Skeletal muscle tissue (tissue), 4 donors: ENCODE results near the gene ZNF567. TPM values are rescaled to one million over a fixed set of nuclear protein-coding genes. Genes with fewer than 3 reads are reported as not detected.
"Not testable (repeated sequence)": the region's sequence is repeated elsewhere in the genome, so short reads cannot be mapped to it uniquely, and the experiment has no call there.

Source experiments
- H3K27ac ChIP-seq: one replicate; pipeline ENCODE4 v1.7.0; 2013; ENCODE audit warnings: mild to moderate bottlenecking, low read depth, low read length, inconsistent platforms
- H3K27me3 ChIP-seq, 3 donors: one replicate each; pipeline ENCODE4 v1.7.0; 2013; ENCODE audit warnings: low read length in 3 of 3; ENCODE audit not compliant: control insufficient read depth in 3 of 3, insufficient read depth in 3 of 3
- H3K36me3 ChIP-seq, 3 donors: one replicate each; pipeline ENCODE4 v1.7.0; 2013; ENCODE audit warnings: low read length in 3 of 3; ENCODE audit not compliant: control insufficient read depth in 3 of 3, insufficient read depth in 3 of 3
- H3K4me1 ChIP-seq, 3 donors: one replicate each; pipeline ENCODE4 v1.7.0; 2013; ENCODE audit warnings: low read length in 3 of 3, mild to moderate bottlenecking in 3 of 3; ENCODE audit not compliant: control insufficient read depth in 3 of 3, insufficient read depth in 3 of 3
- H3K4me3 ChIP-seq, 3 donors: one replicate each; pipeline ENCODE4 v1.7.0; 2013; ENCODE audit warnings: low read length in 3 of 3
- H3K9ac ChIP-seq, 3 donors: one replicate each; pipeline ENCODE4 v1.7.0; 2013; ENCODE audit warnings: low read length in 3 of 3, mild to moderate bottlenecking in 3 of 3, moderate library complexity in 2 of 3, low read depth in 1 of 3
- H3K9me3 ChIP-seq, 3 donors: one replicate each; pipeline ENCODE4 v1.7.0; 2013; ENCODE audit warnings: low read length in 3 of 3; ENCODE audit not compliant: control insufficient read depth in 3 of 3
- total RNA-seq: library from RNA; depleted of rRNA; stranded (reverse); fragments of >200 nt; gene quantifications from one replicate; pipeline ENCODE4 v1.2.3, GENCODE V29; 2014
- donor health status: Osteomylitis.

The ZNF567 gene
- total RNA-seq, 1 donor from 2014 or later = 7.3 TPM

DNA sequence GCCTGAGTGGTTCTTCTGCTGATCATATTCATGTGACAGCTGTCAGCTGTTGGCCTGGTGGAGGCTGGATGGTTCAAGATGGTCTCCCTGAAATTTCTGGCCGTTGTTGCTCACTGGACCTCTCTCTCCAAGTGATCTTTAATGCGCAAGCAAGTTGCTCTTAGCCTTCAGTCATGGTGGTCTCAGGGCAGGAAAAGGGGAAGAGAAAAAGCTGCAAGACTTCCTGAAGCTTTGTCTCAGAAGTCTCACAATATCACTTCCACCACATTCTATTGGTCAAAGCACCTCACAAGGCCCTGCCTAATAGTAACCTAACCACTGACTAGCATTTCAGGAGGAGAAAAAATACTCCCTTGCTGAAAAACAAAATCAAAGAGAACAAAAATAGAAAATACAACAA lies 1.6 kb upstream of the ZNF567 start:
- Histone ChIP-seq H3K27me3 (no peaks in the 10 kb centered on the region), H3K9me3 (peaks cover 0 to 1% (median 0%) of the 10 kb centered on the region in 3 donors), H3K4me1 (peaks cover 11 to 25% (median 14%) of the 10 kb centered on the region in 3 donors), H3K4me3 (peak overlapping the region in 1 of 3 donors; percentile 99), H3K36me3 (peaks cover 17 to 31% (median 23%) of the 10 kb centered on the region in 3 donors), H3K9ac (no peak overlapping the region), H3K27ac (no peak overlapping the region)

- peak overlapping the region; percentile 88 to 95 (median 93) for H3K9ac ChIP-seq
- peaks cover 23 to 39% (median 26%) of the 10 kb centered on the region in 3 donors for H3K36me3 ChIP-seq
- peak overlapping the region; percentile 82 to 100 (median 99) for H3K4me3 ChIP-seq
- H3K27ac ChIP-seq = peak overlapping the region; percentile 64
- H3K9me3 ChIP-seq = peaks cover 0 to 5% (median 3%) of the 10 kb centered on the region in 3 donors
- H3K27me3 ChIP-seq = no peaks in the 10 kb centered on the region
- H3K4me1 ChIP-seq = peaks cover 11 to 25% (median 14%) of the 10 kb centered on the region in 3 donors
Measured at GRCh38 chr19:36686365-36687213, 823 bp upstream of the ZNF567 start.

DNA sequence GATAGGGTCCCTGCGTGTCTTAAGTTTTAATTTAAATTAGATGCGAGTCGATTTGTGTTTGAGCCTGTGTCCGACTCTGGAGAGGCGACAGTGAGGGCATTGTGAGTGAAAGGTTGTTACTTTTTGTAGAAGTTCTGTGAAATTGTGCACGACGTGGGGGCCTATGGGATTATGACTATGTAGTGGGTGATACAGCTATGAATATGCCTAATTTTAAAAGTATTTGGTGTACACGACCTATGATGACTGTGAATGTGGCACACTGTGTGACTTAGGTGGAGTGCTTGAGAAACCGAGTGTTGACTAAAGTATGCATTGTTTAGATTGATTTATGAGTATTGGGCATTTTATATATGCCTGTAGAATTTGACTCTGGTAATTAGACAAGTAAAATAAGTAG lies 646 bp downstream of the ZNF567 start:
- peaks cover 11 to 25% (median 14%) of the 10 kb centered on the region in 3 donors for H3K4me1 ChIP-seq
- no peak overlapping the region for H3K27ac ChIP-seq
- no peaks in the 10 kb centered on the region for H3K27me3 ChIP-seq
- peak overlapping the region; percentile 82 to 100 (median 99) for H3K4me3 ChIP-seq
- H3K9me3 ChIP-seq = peaks cover 2 to 5% (median 5%) of the 10 kb centered on the region in 3 donors
- peak overlapping the region; percentile 88 to 95 (median 94) for H3K9ac ChIP-seq
- H3K36me3 ChIP-seq = peaks cover 35 to 54% (median 38%) of the 10 kb centered on the region in 3 donors

DNA sequence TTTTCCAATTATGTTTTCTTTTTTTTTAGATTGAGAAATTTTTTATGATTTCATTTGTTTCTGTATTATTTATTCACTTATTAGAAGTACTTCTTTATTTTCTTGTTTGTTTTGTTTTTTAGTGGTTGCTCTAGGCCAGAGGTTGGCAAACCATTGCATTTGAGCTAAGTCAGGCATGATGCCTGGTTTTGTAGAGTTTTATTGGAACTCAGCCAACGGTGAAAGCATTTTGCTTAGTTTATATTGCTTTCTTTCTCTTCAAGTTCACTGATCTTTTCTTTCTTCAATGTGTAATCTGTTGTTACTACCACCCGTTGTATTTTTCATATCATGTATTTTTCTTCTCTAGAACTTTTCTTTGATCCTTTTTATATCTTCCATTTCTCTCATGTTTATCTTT lies 19.7 kb downstream of the ZNF567 start:
- H3K9me3 ChIP-seq = peaks cover 29 to 44% (median 34%) of the 10 kb centered on the region in 3 donors
- H3K27me3 ChIP-seq = no peaks in the 10 kb centered on the region
- no peak overlapping the region for H3K27ac ChIP-seq
- H3K36me3 ChIP-seq = peaks cover 17 to 26% (median 19%) of the 10 kb centered on the region in 3 donors
- H3K4me3 ChIP-seq = peak overlapping the region in 1 of 3 donors; percentile 41
- H3K9ac ChIP-seq = no peak overlapping the region
- H3K4me1 ChIP-seq = no peaks in the 10 kb centered on the region

DNA sequence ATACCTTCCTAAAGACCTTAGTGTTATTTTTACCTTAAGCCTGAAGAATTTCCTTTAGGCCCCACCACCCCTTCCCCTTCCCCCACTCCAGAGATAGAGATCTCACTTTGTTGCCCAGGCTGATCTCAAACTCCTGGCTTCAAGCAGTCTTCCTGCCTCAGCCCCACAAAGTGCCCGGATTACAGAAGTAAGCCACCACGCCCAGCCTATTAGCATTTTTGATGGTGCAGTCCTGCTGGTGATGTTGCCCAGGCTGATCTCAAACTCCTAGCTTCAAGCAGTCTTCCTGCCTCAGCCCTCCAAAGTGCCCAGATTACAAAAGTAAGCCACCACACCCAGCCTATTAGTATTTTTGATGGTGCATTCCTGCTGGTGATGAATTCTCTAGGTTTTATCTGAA lies 22.0 kb downstream of the ZNF567 start:
- Histone ChIP-seq H3K27ac (no peak overlapping the region), H3K36me3 (peaks cover 36 to 48% (median 41%) of the 10 kb centered on the region in 3 donors), H3K27me3 (no peaks in the 10 kb centered on the region)

DNA sequence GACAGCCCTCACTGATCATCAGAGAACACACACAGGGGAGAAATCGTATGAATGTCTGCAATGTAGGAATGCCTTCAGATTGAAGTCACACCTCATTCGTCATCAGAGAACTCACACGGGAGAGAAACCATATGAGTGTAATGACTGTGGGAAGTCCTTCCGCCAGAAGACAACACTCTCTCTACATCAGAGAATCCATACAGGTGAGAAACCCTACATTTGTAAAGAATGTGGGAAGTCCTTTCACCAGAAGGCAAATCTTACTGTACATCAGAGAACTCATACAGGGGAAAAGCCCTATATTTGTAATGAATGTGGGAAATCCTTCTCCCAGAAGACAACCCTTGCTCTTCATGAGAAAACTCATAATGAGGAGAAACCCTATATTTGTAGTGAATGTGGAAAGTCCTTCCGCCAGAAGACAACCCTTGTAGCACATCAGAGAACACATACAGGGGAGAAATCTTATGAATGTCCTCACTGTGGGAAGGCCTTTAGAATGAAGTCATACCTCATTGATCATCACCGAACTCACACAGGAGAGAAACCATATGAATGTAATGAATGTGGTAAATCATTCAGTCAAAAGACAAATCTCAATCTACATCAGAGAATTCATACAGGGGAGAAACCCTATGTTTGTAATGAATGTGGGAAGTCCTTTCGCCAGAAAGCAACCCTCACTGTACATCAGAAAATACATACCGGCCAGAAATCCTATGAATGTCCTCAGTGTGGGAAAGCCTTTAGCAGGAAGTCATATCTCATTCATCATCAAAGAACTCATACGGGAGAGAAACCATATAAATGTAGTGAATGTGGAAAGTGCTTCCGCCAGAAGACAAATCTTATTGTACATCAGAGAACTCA lies 32.5 kb downstream of the ZNF567 start:
- peak overlapping the region in 2 of 3 donors; percentile 8 to 65 for H3K4me3 ChIP-seq
- no peaks in the 10 kb centered on the region for H3K4me1 ChIP-seq
- peaks cover 41 to 62% (median 54%) of the 10 kb centered on the region in 3 donors for H3K36me3 ChIP-seq
- H3K27ac ChIP-seq = no peak overlapping the region
- peaks cover 32 to 55% (median 38%) of the 10 kb centered on the region in 3 donors for H3K9me3 ChIP-seq
- no peak overlapping the region for H3K9ac ChIP-seq
- no peaks in the 10 kb centered on the region for H3K27me3 ChIP-seq

More for the DNA sequence above, 22.0 kb downstream of the ZNF567 start:
- no peaks in the 10 kb centered on the region for H3K4me1 ChIP-seq
- no peak overlapping the region for H3K9ac ChIP-seq
- peak overlapping the region in 1 of 3 donors; percentile 7 for H3K4me3 ChIP-seq
- H3K9me3 ChIP-seq = peaks cover 32 to 61% (median 38%) of the 10 kb centered on the region in 3 donors

GRCh38 chr19:36736166-36736565 lies 48.8 kb downstream of the ZNF567 start:
- H3K9me3 ChIP-seq = peaks cover 18 to 47% (median 18%) of the 10 kb centered on the region in 3 donors
- not testable (repeated sequence) for H3K27ac ChIP-seq, H3K9ac ChIP-seq, H3K4me1 ChIP-seq, H3K27me3 ChIP-seq, H3K4me3 ChIP-seq
- H3K36me3 ChIP-seq = peaks cover 4 to 24% (median 15%) of the 10 kb centered on the region in 3 donors

GRCh38 chr19:36745870-36746269 lies 58.5 kb downstream of the ZNF567 start:
- H3K27me3 ChIP-seq = no peaks in the 10 kb centered on the region

DNA sequence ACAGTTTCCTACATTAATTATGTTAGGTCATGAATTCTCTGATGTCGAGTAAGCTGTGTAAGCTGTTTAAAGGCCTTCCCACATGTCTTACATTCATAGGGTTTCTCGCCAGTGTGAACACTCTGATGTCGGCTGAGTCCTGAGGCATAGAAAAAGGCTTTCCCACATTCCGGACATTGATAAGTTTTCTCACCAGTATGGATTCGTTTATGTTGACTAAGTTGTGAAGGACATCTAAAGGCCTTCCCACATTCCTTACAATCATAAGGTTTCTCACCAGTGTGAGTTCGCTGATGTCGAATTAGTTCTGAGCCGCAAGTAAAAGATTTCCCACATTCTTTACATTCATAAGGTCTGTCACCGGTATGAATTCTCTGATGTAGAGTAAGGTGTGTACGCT lies 60.3 kb downstream of the ZNF567 start:
- Histone ChIP-seq H3K9me3 (peaks cover 32 to 60% (median 34%) of the 10 kb centered on the region in 3 donors), H3K36me3 (peaks cover 33 to 39% (median 39%) of the 10 kb centered on the region in 3 donors), H3K27me3 (no peaks in the 10 kb centered on the region), H3K4me1 (no peaks in the 10 kb centered on the region), H3K9ac (no peak overlapping the region), H3K4me3 (peak overlapping the region in 1 of 3 donors; percentile 61), H3K27ac (no peak overlapping the region)

More at GRCh38 chr19:36745870-36746269, 58.5 kb downstream of the ZNF567 start:
- peaks cover 30 to 39% (median 36%) of the 10 kb centered on the region in 3 donors for H3K36me3 ChIP-seq
- H3K9ac ChIP-seq = no peak overlapping the region
- no peak overlapping the region for H3K27ac ChIP-seq
- H3K9me3 ChIP-seq = peaks cover 32 to 49% (median 35%) of the 10 kb centered on the region in 3 donors
- peak overlapping the region in 2 of 3 donors; percentile 4 to 22 for H3K4me3 ChIP-seq
- no peaks in the 10 kb centered on the region for H3K4me1 ChIP-seq
